GM10248 (cell line): ENCODE results near the gene HIVEP2.

ENCODE experiments used
- CTCF ChIA-PET: fragments of 300-600 bp; sonication (Branson Sonifier 250); formaldehyde crosslinking; extraction: SDS; loops from one replicate; lab custom pipeline; 2021; ENCODE audit warnings: antibody characterized with exemption; lab: Yijun Ruan, JAX
- POLR2A ChIA-PET: fragments of 350-650 bp; sonication (Branson Sonifier 250); formaldehyde crosslinking; extraction: SDS; loops from one replicate; lab custom pipeline; 2020; ENCODE audit warnings: antibody characterized with exemption; lab: Yijun Ruan, JAX
- DNase-seq: peaks from one replicate; pipeline ENCODE4 v3.0.0; 2012; ENCODE audit errors: extremely low spot score
- CTCF ChIP-seq: IDR thresholded peaks from 2 replicates; pipeline ENCODE4 v1.5.1; 2012; ENCODE audit warnings: mild to moderate bottlenecking, low read depth; ENCODE audit errors: extremely low read depth, missing control alignments, control extremely low read depth

Gene HIVEP2

GRCh38 chr6:142885182-142885867, 59.7 kb downstream of the HIVEP2 start:
- DNase-seq, result peak; percentile 35
- POLR2A ChIA-PET, result interaction anchor here (1.0 kb wide), 1 partner anchor 40 kb away, joined by 15 read pairs; no protein-coding TSS in a partner anchor

GRCh38 chr6:142884214-142885035, 60.6 kb downstream of the HIVEP2 start:
- no peak for DNase-seq
- CTCF ChIA-PET, result interaction anchor here (1.0 to 11.1 kb wide), 7 partner anchors 11 to 59 kb away, joined by 3 to 69 read pairs (median 5); no protein-coding TSS in a partner anchor
- no peak for TF ChIP-seq CTCF
- POLR2A ChIA-PET, result interaction anchor here (1.2 kb wide), 1 partner anchor 12 kb away, joined by 3 read pairs; no protein-coding TSS in a partner anchor

More at GRCh38 chr6:142885182-142885867, 59.7 kb downstream of the HIVEP2 start:
- CTCF ChIA-PET, result interaction anchor here (0.8 to 5.8 kb wide), 12 partner anchors 12 to 542 kb away, joined by 3 to 44 read pairs (median 4); no protein-coding TSS in a partner anchor
- TF ChIP-seq CTCF, result no peak

- DNase-seq, result no peak
- ChIA-PET CTCF (interaction anchor here (0.9 to 11.1 kb wide), 9 partner anchors 9 to 64 kb away, joined by 3 to 69 read pairs (median 4); no protein-coding TSS in a partner anchor), POLR2A (interaction anchor here (1.2 to 1.6 kb wide), 2 partner anchors 11 to 28 kb away, joined by 3 to 5 read pairs; no protein-coding TSS in a partner anchor)
- TF ChIP-seq CTCF, result no peak
Observed at GRCh38 chr6:142883011-142883410, 62.0 kb downstream of the HIVEP2 start.

GRCh38 chr6:142881761-142882160, 63.2 kb downstream of the HIVEP2 start:
- no peak for DNase-seq
- no peak for TF ChIP-seq CTCF
- ChIA-PET POLR2A (no interaction called here), CTCF (interaction anchor here (1.0 to 11.1 kb wide), 7 partner anchors 8 to 78 kb away, joined by 3 to 69 read pairs (median 8); no protein-coding TSS in a partner anchor)

- POLR2A ChIA-PET, result no interaction called here
- TF ChIP-seq CTCF, result no peak
- CTCF ChIA-PET, result interaction anchor here (1.0 to 11.1 kb wide), 7 partner anchors 8 to 62 kb away, joined by 3 to 69 read pairs (median 8); no protein-coding TSS in a partner anchor
Observed at GRCh38 chr6:142881290-142881689, 63.7 kb downstream of the HIVEP2 start.

GRCh38 chr6:142880201-142880600, 64.8 kb downstream of the HIVEP2 start:
- no peak for TF ChIP-seq CTCF
- no peak for DNase-seq
- ChIA-PET POLR2A (no interaction called here), CTCF (interaction anchor here (1.0 to 11.1 kb wide), 2 partner anchors 14 to 26 kb away, joined by 3 to 69 read pairs; no protein-coding TSS in a partner anchor)

More at GRCh38 chr6:142881290-142881689, 63.7 kb downstream of the HIVEP2 start:
- DNase-seq, result no peak
